Esophagus squamous epithelium (tissue), 4 donors: Measurements from ENCODE around the gene IGBP1.

Experiments
- CTCF ChIP-seq, 6 experiments: fragments of 450-650 bp in 4 of 6; fragments of 200-600 bp in 2 of 6; sonication (generic) in 2 of 6; IDR thresholded peaks; one replicate each; pipeline ENCODE4 v1.5.1; 2016 to 2019; ENCODE audit warnings: antibody characterized with exemption in 6 of 6, mild to moderate bottlenecking in 4 of 6, moderate library complexity in 4 of 6
- POLR2A ChIP-seq, 4 donors: fragments of 450-650 bp; IDR thresholded peaks; one replicate each; pipeline ENCODE4 v1.6.1; 2017; ENCODE audit warnings: antibody characterized with exemption in 4 of 4, mild to moderate bottlenecking in 4 of 4, moderate library complexity in 3 of 4

GRCh38 chrX:70084592-70085240 is 48.5 kb upstream of the IGBP1 start:
- TF ChIP-seq POLR2A (IDR thresholded peaks at IDR 0.05), result no peak
- TF ChIP-seq CTCF (IDR thresholded peaks at IDR 0.05), result no peak
